SK-N-SH treated with all-trans-retinoic acid at 6 μM for 48 hours (cell line): Measurements from ENCODE around the gene CREBRF.

ENCODE experiments used
- ATAC-seq: fragments of 200-7000 bp; cut with Tn5 transposase; 3 replicates; pipeline ENCODE4 v1.9.1; 2020; ENCODE audit warnings: mild to moderate bottlenecking, moderate library complexity
- ARNTL ChIP-seq: fragments of 450-650 bp; formaldehyde crosslinking; IDR thresholded peaks from 2 replicates; pipeline ENCODE4 v1.5.0; 2020; ENCODE audit warnings: low read depth, mild to moderate bottlenecking, moderate library complexity, borderline replicate concordance
- BACH2 ChIP-seq: fragments of 250-450 bp; sonication (Bioruptor Pico); IDR thresholded peaks from 2 replicates; pipeline ENCODE4 v1.9.0; 2021; ENCODE audit warnings: mild to moderate bottlenecking, borderline replicate concordance
- CREB5 ChIP-seq: fragments of 250-450 bp; sonication (Bioruptor Pico); IDR thresholded peaks from 2 replicates; pipeline ENCODE4 v1.5.1; 2020; ENCODE audit warnings: low read depth, mild to moderate bottlenecking, moderate library complexity
- CSDC2 ChIP-seq: fragments of 250-450 bp; sonication (Bioruptor Pico); IDR thresholded peaks from 2 replicates; pipeline ENCODE4 v1.5.0; 2020; ENCODE audit warnings: mild to moderate bottlenecking, moderate library complexity
- ESRRG ChIP-seq: fragments of 250-450 bp; sonication (Bioruptor Pico); IDR thresholded peaks from 2 replicates; pipeline ENCODE4 v1.6.1; 2021; ENCODE audit warnings: mild to moderate bottlenecking
- ISL1 ChIP-seq: fragments of 250-450 bp; sonication (Bioruptor Pico); IDR thresholded peaks from 2 replicates; pipeline ENCODE4 v2.1.2; 2022; ENCODE audit warnings: mild to moderate bottlenecking, moderate library complexity
- OSR1 ChIP-seq: fragments of 250-450 bp; sonication (Bioruptor Pico); IDR thresholded peaks from 2 replicates; pipeline ENCODE4 v1.8.0; 2022; ENCODE audit warnings: moderate library complexity, mild to moderate bottlenecking, inconsistent platforms
- PATZ1 ChIP-seq: fragments of 250-450 bp; sonication (Bioruptor Pico); IDR thresholded peaks from 2 replicates; pipeline ENCODE4 v1.8.0; 2020; ENCODE audit warnings: mild to moderate bottlenecking, moderate library complexity, borderline replicate concordance
- PPARA ChIP-seq: fragments of 250-450 bp; sonication (Bioruptor Pico); IDR thresholded peaks from 2 replicates; pipeline ENCODE4 v1.5.0; 2020; ENCODE audit warnings: mild to moderate bottlenecking, borderline replicate concordance
- RARB ChIP-seq: fragments of 250-450 bp; sonication (Bioruptor Pico); IDR thresholded peaks from 2 replicates; pipeline ENCODE4 v1.8.0; 2021; ENCODE audit warnings: mild to moderate bottlenecking, moderate library complexity
- SNAI2 ChIP-seq: fragments of 250-450 bp; sonication (Bioruptor Pico); IDR thresholded peaks from 2 replicates; pipeline ENCODE4 v1.5.0; 2020; ENCODE audit warnings: mild to moderate bottlenecking, moderate library complexity
- TCF4 ChIP-seq: fragments of 250-450 bp; sonication (Bioruptor Pico); IDR thresholded peaks from 2 replicates; pipeline ENCODE4 v1.8.0; 2021; ENCODE audit warnings: mild to moderate bottlenecking, moderate library complexity, borderline replicate concordance
- ZC3H10 ChIP-seq: fragments of 250-450 bp; sonication (Bioruptor Pico); IDR thresholded peaks from 2 replicates; pipeline ENCODE4 v1.5.1; 2021; ENCODE audit warnings: mild to moderate bottlenecking, moderate library complexity
- ZFP3 ChIP-seq: fragments of 250-450 bp; sonication (Bioruptor Pico); IDR thresholded peaks from 2 replicates; pipeline ENCODE4 v1.5.0; 2020; ENCODE audit warnings: mild to moderate bottlenecking, moderate library complexity
- ZFP30 ChIP-seq: fragments of 450-650 bp; formaldehyde crosslinking; IDR thresholded peaks from 2 replicates; pipeline ENCODE4 v1.5.0; 2022; ENCODE audit warnings: mild to moderate bottlenecking, moderate library complexity
- ZNF565 ChIP-seq: fragments of 450-650 bp; formaldehyde crosslinking; conservative IDR thresholded peaks from 2 replicates; pipeline ENCODE4 v1.5.0; 2020; ENCODE audit warnings: low read depth, mild to moderate bottlenecking, moderate library complexity
- ZNF70 ChIP-seq: fragments of 450-650 bp; formaldehyde crosslinking; IDR thresholded peaks from 2 replicates; pipeline ENCODE4 v1.5.0; 2020; ENCODE audit warnings: mild to moderate bottlenecking, moderate library complexity
- ZNF8 ChIP-seq: fragments of 450-650 bp; formaldehyde crosslinking; IDR thresholded peaks from 2 replicates; pipeline ENCODE4 v1.5.0; 2020; ENCODE audit warnings: mild to moderate bottlenecking, moderate library complexity
- TF ChIP-seq, protein P1 (sequence below): fragments of 250-450 bp; sonication (Bioruptor Pico); IDR thresholded peaks from 2 replicates; pipeline ENCODE4 v1.5.1; 2021; ENCODE audit warnings: mild to moderate bottlenecking, moderate library complexity
- TF ChIP-seq, protein P2 (sequence below): fragments of 250-450 bp; sonication (Bioruptor Pico); IDR thresholded peaks from 2 replicates; pipeline ENCODE4 v1.5.0; 2020; ENCODE audit warnings: mild to moderate bottlenecking, moderate library complexity

Gene CREBRF

DNA sequence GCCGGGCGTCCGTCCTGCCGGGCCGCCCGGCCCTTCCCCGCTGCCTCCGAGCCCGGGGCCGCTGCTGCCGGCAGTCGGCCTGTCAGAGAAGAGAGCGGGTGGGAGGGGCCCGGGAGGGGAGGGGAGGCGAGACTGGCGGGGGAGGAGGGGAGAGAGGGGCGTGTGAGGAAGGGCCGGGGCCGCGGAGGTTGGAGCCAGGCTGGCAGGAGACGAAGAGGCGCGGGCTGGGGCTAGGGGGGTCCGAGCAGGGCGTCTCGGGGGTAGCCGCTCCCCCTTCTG, 570 bp downstream of the CREBRF start:
- peak; percentile 60 for ATAC-seq
- TF ChIP-seq ISL1 (CRISPR knock-in tag) = no peak
- no peak for TF ChIP-seq CREB5 (CRISPR knock-in tag)
- TF ChIP-seq ESRRG (CRISPR knock-in tag) = no peak
- TF ChIP-seq, protein P1, sequence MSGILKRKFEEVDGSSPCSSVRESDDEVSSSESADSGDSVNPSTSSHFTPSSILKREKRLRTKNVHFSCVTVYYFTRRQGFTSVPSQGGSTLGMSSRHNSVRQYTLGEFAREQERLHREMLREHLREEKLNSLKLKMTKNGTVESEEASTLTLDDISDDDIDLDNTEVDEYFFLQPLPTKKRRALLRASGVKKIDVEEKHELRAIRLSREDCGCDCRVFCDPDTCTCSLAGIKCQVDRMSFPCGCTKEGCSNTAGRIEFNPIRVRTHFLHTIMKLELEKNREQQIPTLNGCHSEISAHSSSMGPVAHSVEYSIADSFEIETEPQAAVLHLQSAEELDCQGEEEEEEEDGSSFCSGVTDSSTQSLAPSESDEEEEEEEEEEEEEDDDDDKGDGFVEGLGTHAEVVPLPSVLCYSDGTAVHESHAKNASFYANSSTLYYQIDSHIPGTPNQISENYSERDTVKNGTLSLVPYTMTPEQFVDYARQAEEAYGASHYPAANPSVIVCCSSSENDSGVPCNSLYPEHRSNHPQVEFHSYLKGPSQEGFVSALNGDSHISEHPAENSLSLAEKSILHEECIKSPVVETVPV (CRISPR knock-in tag) = no peak
- TF ChIP-seq ZC3H10 (CRISPR knock-in tag) = no peak
- TF ChIP-seq ZNF70 (CRISPR knock-in tag) = no peak
- TF ChIP-seq, all 23 proteins: peak for 0

- ATAC-seq = peak; percentile 94
- no peak for TF ChIP-seq ESRRG (CRISPR knock-in tag)
- TF ChIP-seq ZC3H10 (CRISPR knock-in tag) = no peak
- 0 out of 2 replicates have a peak, but pooled peaks have one; percentile 33 for TF ChIP-seq ZNF70 (CRISPR knock-in tag)
- TF ChIP-seq ARNTL (CRISPR knock-in tag) = no peak
- TF ChIP-seq, all 23 proteins: peak for 1
Observed at GRCh38 chr5:173057062-173057924, 1.1 kb downstream of the CREBRF start.

DNA sequence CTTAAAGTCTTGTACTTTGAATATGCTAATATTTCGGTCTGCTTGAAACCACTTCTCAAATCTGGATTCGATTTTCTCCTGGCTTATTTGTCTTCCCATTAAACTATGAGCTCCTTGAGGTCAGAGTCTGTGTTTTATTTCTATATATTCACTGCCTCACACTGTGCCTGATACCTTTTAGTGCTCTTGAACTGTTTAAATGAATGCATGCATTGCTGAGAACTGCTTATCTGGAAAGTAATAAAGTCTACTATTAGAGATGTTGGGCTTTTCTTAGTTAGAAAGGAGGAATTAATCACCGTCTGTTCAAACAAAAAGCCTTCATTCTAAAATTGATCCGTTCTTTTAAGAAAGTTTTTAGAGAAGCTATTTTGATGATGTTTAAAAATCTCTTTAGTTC, 6.0 kb downstream of the CREBRF start:
- ATAC-seq = no peak
- TF ChIP-seq TCF4 (no peak), PPARA (CRISPR knock-in tag) (no peak), ZNF565 (no peak), SNAI2 (no peak), CSDC2 (CRISPR knock-in tag) (no peak), RARB (CRISPR knock-in tag) (no peak), ZC3H10 (CRISPR knock-in tag) (no peak), ZFP3 (CRISPR knock-in tag) (no peak), ZNF8 (no peak), ESRRG (CRISPR knock-in tag) (no peak), CREB5 (CRISPR knock-in tag) (no peak), PATZ1 (CRISPR knock-in tag) (no peak), BACH2 (CRISPR knock-in tag) (no peak), ZFP30 (CRISPR knock-in tag) (no peak), OSR1 (no peak), ARNTL (CRISPR knock-in tag) (no peak)
- TF ChIP-seq, protein P2, sequence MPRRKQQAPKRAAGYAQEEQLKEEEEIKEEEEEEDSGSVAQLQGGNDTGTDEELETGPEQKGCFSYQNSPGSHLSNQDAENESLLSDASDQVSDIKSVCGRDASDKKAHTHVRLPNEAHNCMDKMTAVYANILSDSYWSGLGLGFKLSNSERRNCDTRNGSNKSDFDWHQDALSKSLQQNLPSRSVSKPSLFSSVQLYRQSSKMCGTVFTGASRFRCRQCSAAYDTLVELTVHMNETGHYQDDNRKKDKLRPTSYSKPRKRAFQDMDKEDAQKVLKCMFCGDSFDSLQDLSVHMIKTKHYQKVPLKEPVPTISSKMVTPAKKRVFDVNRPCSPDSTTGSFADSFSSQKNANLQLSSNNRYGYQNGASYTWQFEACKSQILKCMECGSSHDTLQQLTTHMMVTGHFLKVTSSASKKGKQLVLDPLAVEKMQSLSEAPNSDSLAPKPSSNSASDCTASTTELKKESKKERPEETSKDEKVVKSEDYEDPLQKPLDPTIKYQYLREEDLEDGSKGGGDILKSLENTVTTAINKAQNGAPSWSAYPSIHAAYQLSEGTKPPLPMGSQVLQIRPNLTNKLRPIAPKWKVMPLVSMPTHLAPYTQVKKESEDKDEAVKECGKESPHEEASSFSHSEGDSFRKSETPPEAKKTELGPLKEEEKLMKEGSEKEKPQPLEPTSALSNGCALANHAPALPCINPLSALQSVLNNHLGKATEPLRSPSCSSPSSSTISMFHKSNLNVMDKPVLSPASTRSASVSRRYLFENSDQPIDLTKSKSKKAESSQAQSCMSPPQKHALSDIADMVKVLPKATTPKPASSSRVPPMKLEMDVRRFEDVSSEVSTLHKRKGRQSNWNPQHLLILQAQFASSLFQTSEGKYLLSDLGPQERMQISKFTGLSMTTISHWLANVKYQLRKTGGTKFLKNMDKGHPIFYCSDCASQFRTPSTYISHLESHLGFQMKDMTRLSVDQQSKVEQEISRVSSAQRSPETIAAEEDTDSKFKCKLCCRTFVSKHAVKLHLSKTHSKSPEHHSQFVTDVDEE (CRISPR knock-in tag) = no peak
- TF ChIP-seq, protein P1 (CRISPR knock-in tag) = no peak
